SK-N-SH (cell line): Measurements from ENCODE around the gene SMCHD1. TPM values are rescaled to one million over a fixed set of nuclear protein-coding genes. Genes with fewer than 3 reads are reported as not detected.

Source experiments
- CTCF ChIA-PET: fragments of 300-600, 350-600 bp; formaldehyde crosslinking; extraction: SDS; loops from one replicate; lab custom pipeline; 2021; lab: Yijun Ruan, JAX
- POLR2A ChIA-PET: fragments of 350-600 bp; sonication (Branson Sonifier 250); formaldehyde crosslinking; extraction: SDS; loops from one replicate; lab custom pipeline; 2020; ENCODE audit warnings: antibody characterized with exemption, inconsistent platforms; lab: Yijun Ruan, JAX
- DNase-seq: peaks from one replicate; pipeline ENCODE4 v3.0.0; 2012
- H2AFZ ChIP-seq: fragments of 200-600 bp; sonication (generic); 2 replicates; pipeline ENCODE4 v1.8.1; 2016; ENCODE audit warnings: antibody characterized with exemption, mild to moderate bottlenecking, low read depth
- H3F3A ChIP-seq: fragments of 200-600 bp; sonication (generic); replicated peaks from 2 replicates; pipeline ENCODE3; 2016; ENCODE audit warnings: antibody characterized with exemption, mild to moderate bottlenecking; ENCODE audit not compliant: insufficient read depth
- H3K27ac ChIP-seq, 2 experiments: fragments of 200-500 bp in 1 of 2; fragments of 200-600 bp in 1 of 2; sonication (Bioruptor generic) in 1 of 2; sonication (generic), shearing (Covaris generic) in 1 of 2; 2 replicates each; pipeline versions ENCODE4 v1.5.1 to v1.6.1; 2014 to 2016; ENCODE audit warnings: low read depth in 2 of 2, inconsistent platforms in 1 of 2, low read length in 1 of 2, mild to moderate bottlenecking in 1 of 2, mixed read lengths in 1 of 2
- H3K27me3 ChIP-seq: fragments of 200-600 bp; sonication (generic), shearing (Covaris generic); 2 replicates; pipeline ENCODE4 v1.6.1; 2016; ENCODE audit warnings: mixed run types; ENCODE audit not compliant: insufficient read depth
- H3K36me3 ChIP-seq, 2 experiments: fragments of 200-500 bp in 1 of 2; fragments of 200-600 bp in 1 of 2; sonication (Bioruptor generic) in 1 of 2; sonication (generic) in 1 of 2; replicated peaks in 1 of 2; 2 replicates each; pipeline versions ENCODE3 to v1.5.1; 2014 to 2016; ENCODE audit warnings: low read length in 1 of 2, mild to moderate bottlenecking in 1 of 2; ENCODE audit not compliant: insufficient read depth in 2 of 2, control insufficient read depth in 1 of 2
- H3K4me1 ChIP-seq, 2 experiments: fragments of 200-500 bp in 1 of 2; fragments of 200-600 bp in 1 of 2; sonication (Bioruptor generic) in 1 of 2; sonication (generic), shearing (Covaris generic) in 1 of 2; 2 replicates each; pipeline versions ENCODE4 v1.5.1 to v1.6.1; 2014 to 2016; ENCODE audit warnings: low read depth in 1 of 2, low read length in 1 of 2, mixed run types in 1 of 2; ENCODE audit not compliant: insufficient read depth in 2 of 2, control insufficient read depth in 1 of 2
- H3K4me2 ChIP-seq: fragments of 200-600 bp; sonication (generic), shearing (Covaris generic); 2 replicates; pipeline ENCODE4 v1.6.1; 2017; ENCODE audit warnings: mixed run types
- H3K4me3 ChIP-seq, 2 experiments: fragments of 200-500 bp in 1 of 2; fragments of 200-600 bp in 1 of 2; sonication (Bioruptor generic) in 1 of 2; sonication (generic), shearing (Covaris generic) in 1 of 2; 2 replicates each; pipeline versions ENCODE4 v1.5.1 to v1.8.1; 2014 to 2016; ENCODE audit warnings: low read depth in 2 of 2, inconsistent platforms in 1 of 2, low read length in 1 of 2, mild to moderate bottlenecking in 1 of 2, mixed read lengths in 1 of 2, moderate library complexity in 1 of 2
- H3K79me2 ChIP-seq: fragments of 200-600 bp; sonication (generic); 2 replicates; pipeline ENCODE4 v1.8.1; 2017; ENCODE audit warnings: mild to moderate bottlenecking; ENCODE audit not compliant: insufficient read depth
- H3K9ac ChIP-seq: fragments of 200-600 bp; sonication (generic); 2 replicates; pipeline ENCODE4 v1.6.1; 2017; ENCODE audit warnings: mixed run types
- H3K9me2 ChIP-seq: fragments of 200-600 bp; sonication (generic); 2 replicates; pipeline ENCODE4 v1.6.1; 2017; ENCODE audit warnings: mixed run types
- H3K9me3 ChIP-seq: fragments of 200-600 bp; sonication (generic); 2 replicates; pipeline ENCODE4 v1.6.1; 2017; ENCODE audit warnings: mixed run types, mild to moderate bottlenecking, moderate library complexity
- H4K20me1 ChIP-seq: fragments of 200-600 bp; sonication (generic); 2 replicates; pipeline ENCODE4 v1.6.1; 2017; ENCODE audit warnings: mild to moderate bottlenecking, mixed run types; ENCODE audit not compliant: insufficient read depth
- CHD2 ChIP-seq: fragments of 150-350 bp; IDR thresholded peaks from 2 replicates; pipeline ENCODE4 v1.6.1; 2018; ENCODE audit warnings: low read length; ENCODE audit not compliant: partially characterized antibody
- ELF1 ChIP-seq: IDR thresholded peaks from 2 replicates; pipeline ENCODE4 v1.4.0; 2012
- EP300 ChIP-seq, 2 experiments: IDR thresholded peaks; 2 replicates each; pipeline versions ENCODE4 v1.4.0 to v1.6.1; 2012; ENCODE audit warnings: borderline replicate concordance in 1 of 2, low read depth in 1 of 2, low read length in 1 of 2
- FOXM1 ChIP-seq: IDR thresholded peaks from 2 replicates; pipeline ENCODE4 v1.4.0; 2012; ENCODE audit warnings: low read depth, mild to moderate bottlenecking
- GABPA ChIP-seq: IDR thresholded peaks from 2 replicates; pipeline ENCODE4 v1.4.0; 2012; ENCODE audit warnings: low read depth, mild to moderate bottlenecking
- MAX ChIP-seq: IDR thresholded peaks from 2 replicates; pipeline ENCODE4 v1.4.0; 2012; ENCODE audit warnings: low read depth
- MXI1 ChIP-seq: IDR thresholded peaks from 2 replicates; pipeline ENCODE4 v1.6.1; 2012; ENCODE audit warnings: mild to moderate bottlenecking, low read depth, low read length, improper control_type of control experiment
- POLR2AphosphoS5 ChIP-seq: IDR thresholded peaks from 2 replicates; pipeline ENCODE4 v1.6.1; 2012; ENCODE audit warnings: low read depth, low read length
- RAD21 ChIP-seq: IDR thresholded peaks from 2 replicates; pipeline ENCODE4 v1.6.1; 2012; ENCODE audit warnings: mild to moderate bottlenecking, low read length
- RCOR1 ChIP-seq: fragments of 150-350 bp; IDR thresholded peaks from 2 replicates; pipeline ENCODE4 v1.6.1; 2017; ENCODE audit warnings: antibody characterized with exemption, low read length
- REST ChIP-seq: IDR thresholded peaks from 2 replicates; pipeline ENCODE4 v1.6.1; 2012; ENCODE audit warnings: mild to moderate bottlenecking, low read depth, low read length, moderate library complexity
- RXRA ChIP-seq: IDR thresholded peaks from 2 replicates; pipeline ENCODE4 v1.4.0; 2012; ENCODE audit warnings: low read depth, mild to moderate bottlenecking, borderline replicate concordance
- SIN3A ChIP-seq: IDR thresholded peaks from 2 replicates; pipeline ENCODE4 v1.6.1; 2012; ENCODE audit warnings: low read depth, mild to moderate bottlenecking, low read length, moderate library complexity, borderline replicate concordance
- SMC3 ChIP-seq: IDR thresholded peaks from 2 replicates; pipeline ENCODE4 v1.6.1; 2012; ENCODE audit warnings: low read depth, low read length, improper control_type of control experiment
- TCF12 ChIP-seq: IDR thresholded peaks from 2 replicates; pipeline ENCODE4 v1.4.0; 2012
- USF1 ChIP-seq: IDR thresholded peaks from 2 replicates; pipeline ENCODE4 v1.4.0; 2012; ENCODE audit warnings: low read depth, borderline replicate concordance
- USF2 ChIP-seq: fragments of 150-350 bp; IDR thresholded peaks from 2 replicates; pipeline ENCODE4 v1.6.1; 2017; ENCODE audit warnings: antibody characterized with exemption, low read length, low read depth, borderline replicate concordance
- ZBTB33 ChIP-seq: IDR thresholded peaks from 2 replicates; pipeline ENCODE4 v1.4.0; 2012; ENCODE audit warnings: low read depth, borderline replicate concordance
- WGBS: methylation state at CpG from one replicate; pipeline ENCODE4 v1.1.6; 2017; ENCODE audit warnings: low lambda C conversion rate; 5-methylcytosine and 5-hydroxymethylcytosine counted together
- polyA plus RNA-seq, 3 experiments: library from polyadenylated mRNA; depleted of rRNA; stranded (reverse); fragments of >200 nt; gene quantifications; 2 replicates each; pipeline ENCODE4 v1.2.3, GENCODE V29; 2012

SMCHD1 gene
- polyA plus RNA-seq, 1 of the 3 experiments (the other 2 are of a cell fraction), result 8.9 TPM

- Histone ChIP-seq H3K4me1 (no peaks in the 10 kb centered on the region), H3K9me3 (no peaks in the 10 kb centered on the region), H4K20me1 (no peaks in the 10 kb centered on the region), H3K27me3 (no peaks in the 10 kb centered on the region), H3K4me2 (no peak overlapping the region), H3K9ac (no peak overlapping the region), H3K4me3 (no peak overlapping the region), H3K36me3 (peaks cover 64 to 74% of the 10 kb centered on the region in 2 experiments), H2AFZ (no peak overlapping the region), H3K79me2 (no peaks in the 10 kb centered on the region), H3K9me2 (no peaks in the 10 kb centered on the region; the same call in 1 of the 2 replicates), H3F3A (peaks cover 10% of the 10 kb centered on the region), H3K27ac (no peak overlapping the region)
- DNase-seq, result no peak
- POLR2A ChIA-PET, result no interaction called here
- CTCF ChIA-PET, result interaction anchor here (0.7 kb wide), 1 partner anchor 15 kb away, joined by 4 read pairs; no protein-coding TSS in a partner anchor
- TF ChIP-seq EP300 (IDR thresholded peaks at IDR 0.05; ENCODE audit: borderline replicate concordance in 1 of 2, low read depth in 1 of 2, low read length in 1 of 2), result no peak
- no peak for TF ChIP-seq TCF12
- no peak for TF ChIP-seq FOXM1
- TF ChIP-seq GABPA, result no peak
- no peak for TF ChIP-seq USF1
- no peak for TF ChIP-seq SIN3A
- TF ChIP-seq RAD21, result no peak
- TF ChIP-seq ZBTB33, result no peak
- TF ChIP-seq RCOR1, result no peak
- no peak for TF ChIP-seq RXRA
- no peak for TF ChIP-seq SMC3
- TF ChIP-seq MAX, result no peak
- no peak for TF ChIP-seq ELF1
- no peak for TF ChIP-seq POLR2AphosphoS5
- TF ChIP-seq REST, result no peak
- no peak for TF ChIP-seq MXI1
- no peak for TF ChIP-seq CHD2
- TF ChIP-seq USF2, result no peak
- WGBS, result 92% methylated on average over 2 of the region's 2 CpGs
These were observed 143.8 kb downstream of the SMCHD1 start for GRCh38 chr18:2799369-2799768.
